AG04449 (cell line): ENCODE results near the gene ANKRD9.

Source experiments
- CTCF ChIA-PET: fragments of 350-600 bp; formaldehyde crosslinking; extraction: SDS; loops from one replicate; lab custom pipeline; 2021; ENCODE audit warnings: antibody characterized with exemption; lab: Yijun Ruan, JAX
- POLR2A ChIA-PET: fragments of 400-600, 350-600 bp; formaldehyde crosslinking; extraction: SDS; loops from one replicate; lab custom pipeline; 2020; ENCODE audit warnings: antibody characterized with exemption, inconsistent platforms; lab: Yijun Ruan, JAX
- DNase-seq: peaks from one replicate; pipeline ENCODE4 v3.0.0-alpha.2; 2010; ENCODE audit warnings: low read depth, low spot score
- H3K4me3 ChIP-seq: 2 replicates; pipeline ENCODE4 v1.5.1; 2011; ENCODE audit warnings: low read depth, mild to moderate bottlenecking, control low read depth, low read length
- CTCF ChIP-seq: IDR thresholded peaks from one replicate; pipeline ENCODE4 v1.5.1; 2011; ENCODE audit warnings: mild to moderate bottlenecking, moderate library complexity, low read length, control low read depth, inconsistent platforms; ENCODE audit not compliant: insufficient read depth; ENCODE audit errors: missing control alignments

The ANKRD9 gene

DNA sequence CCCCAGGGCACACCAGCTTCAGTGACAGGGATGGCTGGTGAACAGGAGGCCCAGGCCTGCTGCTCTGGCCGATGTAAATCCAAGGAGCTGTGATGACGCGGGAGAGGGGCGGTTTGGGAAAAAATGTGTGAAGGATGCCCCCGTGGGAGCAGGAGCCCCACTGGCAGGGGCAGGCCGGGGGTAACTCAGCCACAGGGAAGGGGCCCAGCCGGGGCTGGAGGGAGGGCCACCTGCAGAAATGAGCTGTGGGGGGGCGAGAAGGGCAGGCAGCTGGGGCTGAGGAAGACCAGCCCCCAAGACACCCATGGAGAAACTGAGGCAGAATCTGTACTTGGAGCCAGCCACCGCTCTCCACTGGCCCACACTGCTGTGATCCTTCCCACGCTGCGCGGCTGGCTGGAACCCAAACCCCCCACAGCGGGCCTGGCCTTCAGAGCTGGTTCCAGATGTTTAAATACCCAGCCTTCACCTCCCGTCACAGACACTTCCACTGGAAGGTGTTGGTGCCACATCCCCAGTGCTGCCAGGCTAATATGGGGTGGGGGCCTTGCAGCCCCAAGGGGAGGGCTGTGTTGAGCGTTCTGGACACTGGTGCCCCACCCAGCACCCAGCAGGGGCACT is 28.5 kb upstream of the ANKRD9 start:
- DNase-seq, result no peak
- POLR2A ChIA-PET, result no interaction called here
- H3K4me3 ChIP-seq, result no peak overlapping the region
- TF ChIP-seq CTCF, result no peak
- CTCF ChIA-PET, result interaction anchor here (0.9 to 4.6 kb wide), 3 partner anchors 14 to 100 kb away, joined by 3 to 33 read pairs (median 4); no protein-coding TSS in a partner anchor

GRCh38 chr14:102532204-102532658 is 22.7 kb upstream of the ANKRD9 start:
- ChIA-PET POLR2A (no interaction called here), CTCF (interaction anchor here (1.1 to 2.8 kb wide), 2 partner anchors 8 to 14 kb away, joined by 4 to 15 read pairs; no protein-coding TSS in a partner anchor)

GRCh38 chr14:102530828-102531478 is 21.4 kb upstream of the ANKRD9 start:
- TF ChIP-seq CTCF, result no peak
- ChIA-PET POLR2A (no interaction called here), CTCF (interaction anchor here (0.6 to 3.6 kb wide), 4 partner anchors 9 to 198 kb away, joined by 3 to 11 read pairs (median 4); no protein-coding TSS in a partner anchor)
- no peak overlapping the region for H3K4me3 ChIP-seq
- DNase-seq, result no peak

More at GRCh38 chr14:102532204-102532658, 22.7 kb upstream of the ANKRD9 start:
- DNase-seq, result no peak
- no peak for TF ChIP-seq CTCF
- no peak overlapping the region for H3K4me3 ChIP-seq

DNA sequence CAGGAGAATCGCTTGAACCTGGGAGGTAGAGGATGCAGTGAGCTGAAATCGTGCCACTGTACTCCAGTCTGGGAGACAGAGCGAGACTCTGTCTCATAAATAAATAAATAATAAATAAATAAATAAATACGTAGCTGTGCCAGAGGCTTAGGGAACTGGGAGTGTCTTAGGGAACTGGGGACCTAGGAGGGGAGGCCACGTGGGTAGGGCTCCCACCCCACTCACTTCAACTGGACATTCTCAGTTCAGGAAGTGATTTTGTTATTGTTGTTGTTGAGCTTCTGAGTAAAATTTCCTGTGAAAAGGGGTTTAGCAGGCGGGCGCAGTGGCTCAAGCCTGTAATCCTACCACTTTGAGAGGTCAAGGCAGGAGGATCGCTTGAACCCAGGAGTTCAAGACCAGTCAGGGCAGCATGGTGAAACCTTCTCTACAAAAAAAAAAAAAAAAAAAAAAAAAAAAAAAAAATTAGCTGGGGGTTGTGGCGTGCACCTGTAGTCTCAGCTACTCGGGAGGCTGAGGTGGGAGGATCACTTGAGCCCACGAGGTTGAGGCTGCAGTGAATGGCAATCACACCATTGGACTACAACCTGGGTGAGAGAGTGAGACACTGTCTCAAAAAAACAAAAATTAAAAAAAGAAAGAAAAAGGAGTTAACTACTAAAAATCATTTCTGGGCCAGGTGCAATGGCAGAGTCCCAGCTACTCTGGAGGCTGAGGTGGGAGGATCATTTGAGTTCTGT is 19.0 kb upstream of the ANKRD9 start:
- DNase-seq, result no peak
- no peak overlapping the region for H3K4me3 ChIP-seq
- no peak for TF ChIP-seq CTCF
- CTCF ChIA-PET, result interaction anchor here (0.6 to 3.6 kb wide), 6 partner anchors 11 to 91 kb away, joined by 3 to 11 read pairs (median 4); no protein-coding TSS in a partner anchor
- POLR2A ChIA-PET, result no interaction called here

- ChIA-PET POLR2A (interaction anchor here (1.4 kb wide), 1 partner anchor 54 kb away, joined by 5 read pairs; no protein-coding TSS in a partner anchor), CTCF (interaction anchor here (1.3 to 4.0 kb wide), 9 partner anchors 8 to 168 kb away, joined by 4 to 33 read pairs (median 15); no protein-coding TSS in a partner anchor)
- H3K4me3 ChIP-seq, result no peak overlapping the region
- DNase-seq, result no peak
- no peak for TF ChIP-seq CTCF
Measured at GRCh38 chr14:102525929-102526497, 16.4 kb upstream of the ANKRD9 start.
